Fibroblast of skin of abdomen (primary cell): ENCODE data around the gene SLC9A6.
"Not testable (repeated sequence)": the region's sequence is repeated elsewhere in the genome, so short reads cannot be mapped to it uniquely, and the experiment has no call there.

Source experiments
- DNase-seq: peaks from one replicate; pipeline ENCODE4 v3.0.0-alpha.2; 2013

SLC9A6 gene

DNA sequence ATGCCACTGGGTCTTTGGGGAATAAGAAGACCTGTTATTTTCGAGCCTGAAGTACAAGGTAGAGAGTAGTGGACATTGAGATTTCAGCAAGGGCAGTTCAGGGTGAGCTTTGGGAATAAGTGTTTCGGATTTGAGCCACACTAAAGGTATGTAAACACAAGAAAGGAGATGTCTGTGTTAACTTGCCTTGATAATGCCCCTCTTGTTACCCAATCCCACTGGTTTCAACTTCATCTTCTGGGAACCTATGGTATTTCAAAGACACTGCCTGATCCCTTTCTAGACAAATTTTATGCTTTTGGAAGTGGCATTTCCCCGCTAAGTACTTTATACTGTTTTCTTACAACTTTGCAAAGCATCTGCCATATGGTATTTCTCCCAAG is 79.4 kb downstream of the SLC9A6 start:
- DNase-seq = no peak

DNA sequence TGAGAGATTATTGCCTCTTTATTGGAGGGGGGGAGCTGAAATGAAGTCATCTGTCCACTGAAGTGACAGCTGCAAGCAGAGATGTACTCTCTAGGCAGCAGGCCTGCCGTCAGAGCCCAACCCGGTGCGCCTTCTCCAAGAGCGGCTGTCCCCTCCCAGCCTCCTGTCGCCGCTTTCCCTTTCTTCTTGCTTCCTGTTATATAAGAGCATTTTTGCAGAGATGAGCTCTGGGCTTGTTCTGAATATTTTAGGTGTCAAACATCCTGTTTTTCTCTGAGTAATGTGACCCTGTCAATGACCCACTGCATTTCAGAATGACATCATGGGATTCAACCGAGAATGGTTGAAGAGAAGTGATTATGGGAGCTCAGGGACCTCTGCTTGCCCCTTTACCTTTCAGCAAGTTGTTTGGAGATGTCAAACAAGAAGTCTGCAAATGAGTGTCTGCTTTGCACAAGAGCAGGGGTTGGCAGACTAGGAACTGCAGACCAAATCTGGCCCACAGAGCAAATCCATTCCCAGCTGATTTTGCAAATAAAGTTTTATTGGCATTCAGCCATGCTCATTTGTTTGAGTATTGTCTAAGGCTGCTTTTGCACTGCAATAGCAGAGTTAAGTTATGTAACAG is 79.9 kb downstream of the SLC9A6 start:
- peak; percentile 36 for DNase-seq

DNA sequence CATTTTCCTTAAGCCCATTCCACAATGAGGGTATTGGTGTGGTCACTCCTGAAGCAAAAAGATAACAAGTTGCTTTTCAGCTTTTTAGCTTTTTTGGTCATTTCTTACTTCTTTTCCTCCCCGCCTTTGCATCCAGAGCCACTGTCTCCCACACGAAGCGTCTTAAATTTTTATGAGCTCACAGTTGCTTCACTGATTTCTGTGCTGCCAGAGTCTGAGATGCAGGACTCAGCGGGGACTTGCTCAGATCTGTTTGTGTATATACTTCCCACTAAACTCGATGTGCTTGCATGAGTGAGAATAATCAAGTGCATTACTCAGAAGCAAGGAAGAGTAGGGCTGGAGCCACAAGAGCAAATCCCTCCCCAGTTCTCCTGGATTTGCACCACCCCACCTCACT is 81.9 kb downstream of the SLC9A6 start:
- no peak for DNase-seq

DNA sequence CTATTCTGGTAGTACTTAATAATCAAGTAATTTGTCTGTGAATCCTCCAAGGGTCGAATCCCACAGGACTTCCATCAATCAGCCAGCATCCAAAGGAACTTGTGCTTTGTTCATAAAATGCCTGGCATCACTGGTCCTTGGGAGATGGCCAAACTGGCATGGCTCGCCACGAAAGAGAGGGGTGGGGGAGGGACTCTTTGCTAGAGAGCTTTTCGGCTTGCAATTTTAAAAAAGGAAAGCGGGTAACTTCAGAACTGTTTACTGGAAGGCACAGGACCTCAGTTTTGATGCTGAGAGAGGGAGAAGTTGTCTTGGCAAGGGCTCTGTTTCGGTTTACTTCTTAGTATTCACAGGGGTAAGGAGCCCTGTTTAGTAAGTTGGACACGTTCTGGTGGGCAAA is 82.7 kb downstream of the SLC9A6 start:
- no peak for DNase-seq

DNA sequence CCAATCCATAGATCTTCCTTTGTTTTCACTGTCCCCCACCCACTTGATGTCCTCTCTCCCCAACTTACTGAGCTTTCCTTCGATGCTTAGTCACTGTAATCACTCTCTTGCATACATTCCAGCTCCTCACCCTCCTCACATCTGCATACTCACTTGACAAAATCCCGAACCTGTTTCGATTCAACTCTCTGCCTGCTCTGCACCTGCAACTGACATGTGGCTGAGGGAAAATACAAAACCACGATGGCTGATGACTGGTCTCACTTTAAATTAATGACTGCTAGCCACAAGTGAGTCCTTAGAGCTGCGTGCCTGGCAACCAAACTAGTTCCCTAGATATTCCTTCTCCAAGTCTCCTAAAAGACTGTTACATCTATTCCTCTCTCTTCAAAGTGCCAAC is 91.7 kb downstream of the SLC9A6 start:
- DNase-seq = no peak

DNA sequence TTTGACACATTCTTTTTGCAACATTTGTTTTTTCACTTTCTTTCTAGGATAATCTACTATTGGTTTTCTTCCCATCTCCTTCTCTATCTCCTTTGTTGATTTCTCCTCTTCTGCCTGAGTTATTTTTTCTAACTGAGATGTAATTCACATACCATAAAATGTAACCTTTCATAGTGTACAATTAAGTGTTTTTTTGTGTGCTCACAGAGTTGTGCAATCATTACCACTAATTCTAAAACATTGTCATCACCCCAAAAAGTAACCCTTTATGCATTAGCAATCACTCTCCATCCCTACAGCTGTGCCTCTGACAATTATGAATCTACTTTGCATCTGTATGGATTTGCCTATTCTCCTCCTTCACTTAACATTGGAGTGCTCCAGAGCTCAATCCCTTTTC is 95.5 kb downstream of the SLC9A6 start:
- DNase-seq = no peak

DNA sequence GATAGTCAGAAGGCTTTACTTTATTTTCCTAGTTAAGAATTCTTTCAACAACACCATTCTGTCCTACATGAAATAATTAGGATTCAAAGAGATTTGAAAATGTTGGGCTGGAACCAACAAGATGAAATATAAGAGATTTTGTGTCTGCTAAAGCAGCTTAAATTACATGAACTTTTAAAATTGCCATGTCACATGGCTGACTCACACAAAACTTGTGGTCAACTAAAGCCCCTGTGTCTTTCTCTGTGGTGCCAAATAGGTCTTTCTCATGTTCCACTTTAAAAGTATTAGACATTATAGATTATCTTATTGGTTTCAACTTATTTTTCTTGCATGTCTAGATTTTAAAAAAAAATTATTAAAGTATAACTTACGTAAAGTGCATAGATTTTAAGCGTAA is 101.3 kb downstream of the SLC9A6 start:
- DNase-seq = peak; percentile 38

DNA sequence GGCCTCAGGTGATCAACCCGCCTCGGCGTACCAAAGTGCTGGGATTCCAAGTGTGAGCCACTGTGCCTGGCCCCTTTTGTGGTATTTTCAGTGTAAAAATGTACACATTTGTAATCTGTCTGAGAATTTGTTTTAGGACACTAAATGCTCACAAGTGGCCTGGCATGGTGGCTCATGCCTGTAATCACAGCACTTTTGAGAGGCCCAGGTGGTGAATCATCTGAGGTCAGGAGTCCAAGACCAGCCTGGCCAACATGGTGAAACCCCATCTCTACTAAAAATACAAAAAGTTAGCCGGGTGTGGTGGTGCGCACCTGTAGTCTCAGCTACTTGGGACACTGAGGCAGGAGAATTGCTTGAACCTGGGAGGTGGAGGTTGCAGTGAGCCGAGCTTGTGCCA is 106.7 kb downstream of the SLC9A6 start:
- not testable (repeated sequence) for DNase-seq

DNA sequence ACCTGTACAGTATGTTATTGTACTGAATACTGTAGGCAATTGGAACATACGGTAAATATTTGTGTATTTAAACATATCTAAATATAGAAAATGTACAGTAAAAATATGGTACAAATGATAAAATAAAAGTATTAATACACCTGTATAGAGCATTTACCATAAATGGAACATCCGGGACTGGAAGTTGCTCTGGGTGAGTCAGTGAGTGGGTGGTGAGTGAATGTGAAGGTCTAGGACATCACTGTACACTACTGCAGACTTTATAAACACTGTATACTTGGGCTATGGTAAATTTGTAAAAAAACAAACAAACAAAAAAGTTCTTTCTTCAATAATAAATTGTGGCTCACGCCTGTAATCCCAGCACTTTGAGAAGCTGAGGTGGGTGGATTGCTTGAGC is 109.7 kb downstream of the SLC9A6 start:
- no peak for DNase-seq
